UCSD-AML1 (cell line): ENCODE data around the gene LDAH.

Experiments used
- DNase-seq: peaks from one replicate; lab custom pipeline; 2025; ENCODE audit not compliant: unreplicated experiment; lab: John Stamatoyannopoulos, UW

LDAH gene

GRCh38 chr2:20640411-20641122 is 182.3 kb downstream of the LDAH start:
- DNase-seq: no peak

GRCh38 chr2:20638646-20639430 is 184.1 kb downstream of the LDAH start:
- DNase-seq: no peak

DNA sequence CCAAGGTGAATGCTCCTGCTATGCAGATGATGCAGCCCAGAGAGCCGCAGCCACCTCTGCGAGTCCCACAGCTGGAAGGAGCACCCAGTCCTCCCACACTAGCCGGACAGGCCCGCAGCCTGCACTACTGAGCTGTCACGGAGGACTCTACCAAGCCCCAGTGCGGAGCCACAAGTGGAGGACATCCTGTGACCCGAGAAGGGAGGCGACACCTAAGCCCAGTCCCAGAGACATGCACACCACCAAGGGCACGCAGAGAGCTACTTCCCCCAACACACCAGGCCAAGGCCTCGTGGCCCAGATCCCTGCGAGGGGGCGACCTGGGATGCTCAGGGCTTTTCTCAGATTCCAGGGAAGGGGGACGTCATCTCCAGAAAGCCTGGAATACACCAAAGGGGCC is 184.9 kb downstream of the LDAH start:
- no peak for DNase-seq

- DNase-seq: no peak
Measured at GRCh38 chr2:20637147-20637546, 185.8 kb downstream of the LDAH start.

DNA sequence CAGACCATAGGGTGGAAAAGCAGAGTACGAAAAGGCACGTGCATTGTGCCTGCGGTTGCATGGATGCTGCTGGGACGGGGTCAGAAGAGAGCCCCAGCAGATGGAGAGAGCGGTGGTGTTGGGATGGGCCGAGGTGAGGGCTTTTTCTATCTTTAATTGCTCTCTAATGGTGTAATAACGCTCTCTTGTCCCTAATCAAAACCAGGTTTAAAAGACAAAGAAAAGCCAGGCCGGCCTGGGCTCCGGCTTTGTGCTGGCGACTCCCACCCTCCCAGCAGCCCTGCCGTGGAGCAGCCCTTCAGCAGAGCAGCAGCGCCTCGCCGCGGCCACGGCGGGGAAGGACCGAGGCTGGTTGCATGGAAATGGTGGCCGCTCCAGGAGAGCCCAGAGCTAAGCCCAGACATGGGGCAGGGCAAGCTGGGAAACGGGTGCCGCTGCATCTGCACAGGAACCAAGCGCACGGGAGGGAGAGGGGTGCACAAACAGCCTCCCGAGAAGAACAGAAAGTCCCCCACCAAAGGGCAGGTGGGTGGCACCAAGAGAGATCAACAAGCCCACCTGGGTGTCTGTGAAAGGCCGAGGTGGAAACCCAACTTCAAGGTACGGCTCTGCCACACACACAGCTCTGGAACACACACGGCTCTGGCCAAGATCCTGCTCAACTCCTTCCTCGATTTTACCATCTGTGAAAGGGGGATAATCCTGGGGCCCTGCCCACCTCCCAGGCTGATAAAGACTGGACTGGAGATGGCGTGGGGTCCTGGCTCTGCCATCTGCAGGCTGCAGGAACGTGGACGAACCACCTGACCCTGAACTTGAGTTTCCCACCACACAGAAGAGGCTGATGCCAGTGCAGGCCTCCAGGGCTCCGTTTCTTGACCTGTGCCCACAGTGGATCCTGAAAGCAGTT is 187.0 kb downstream of the LDAH start:
- peak; percentile 55 for DNase-seq

GRCh38 chr2:20635113-20635510 is 187.8 kb downstream of the LDAH start:
- DNase-seq: no peak

GRCh38 chr2:20634507-20635112 is 188.3 kb downstream of the LDAH start:
- DNase-seq: no peak
